HEK293 (cell line): ENCODE measurements around the gene MTMR3.

ENCODE experiments used
- GLI2 ChIP-seq: fragments of 450-650 bp; formaldehyde crosslinking; IDR thresholded peaks from 2 replicates; pipeline ENCODE4; 2017; ENCODE audit warnings: missing biosample characterization, missing genetic modification characterization, low read depth, borderline replicate concordance
- HOXD13 ChIP-seq: sonication (generic); formaldehyde crosslinking; IDR thresholded peaks from 2 replicates; pipeline ENCODE4 v1.8.0; 2022; ENCODE audit warnings: missing genetic modification reagents, borderline replicate concordance
- IKZF3 ChIP-seq: fragments of 450-650 bp; IDR thresholded peaks from 2 replicates; pipeline ENCODE4 v1.5.0; 2018; ENCODE audit warnings: missing biosample characterization, mild to moderate bottlenecking, missing genetic modification characterization, moderate library complexity
- MZF1 ChIP-seq: fragments of 450-650 bp; formaldehyde crosslinking; IDR thresholded peaks from 2 replicates; pipeline ENCODE4 v1.5.1; 2017; ENCODE audit warnings: missing biosample characterization, missing genetic modification characterization, borderline replicate concordance
- TCF7L2 ChIP-seq: IDR thresholded peaks from 2 replicates; pipeline ENCODE4 v1.6.1; 2011; ENCODE audit warnings: low read depth, mild to moderate bottlenecking, inconsistent platforms, low read length, moderate library complexity, borderline replicate concordance
- TRIM28 ChIP-seq: IDR thresholded peaks from 2 replicates; pipeline ENCODE4 v1.6.1; 2011; ENCODE audit warnings: low read length, control low read depth, borderline replicate concordance
- ZBTB17 ChIP-seq: fragments of 450-650 bp; formaldehyde crosslinking; IDR thresholded peaks from 2 replicates; pipeline ENCODE4 v1.5.1; 2016; ENCODE audit warnings: missing biosample characterization, missing genetic modification characterization
- ZFP41 ChIP-seq: fragments of 450-650 bp; formaldehyde crosslinking; IDR thresholded peaks from 2 replicates; pipeline ENCODE4 v1.5.1; 2016; ENCODE audit warnings: missing biosample characterization, missing genetic modification characterization, borderline replicate concordance
- ZFP69B ChIP-seq: fragments of 450-650 bp; formaldehyde crosslinking; IDR thresholded peaks from 2 replicates; pipeline ENCODE4 v1.5.1; 2016; ENCODE audit warnings: missing biosample characterization, missing genetic modification characterization
- ZNF133 ChIP-seq: fragments of 450-650 bp; formaldehyde crosslinking; IDR thresholded peaks from 2 replicates; pipeline ENCODE4 v1.5.1; 2016; ENCODE audit warnings: missing biosample characterization, missing genetic modification characterization
- ZNF16 ChIP-seq: fragments of 450-650 bp; formaldehyde crosslinking; IDR thresholded peaks from 2 replicates; pipeline ENCODE4 v1.5.1; 2016; ENCODE audit warnings: low read depth, missing biosample characterization, missing genetic modification characterization
- ZNF341 ChIP-seq: fragments of 450-650 bp; formaldehyde crosslinking; IDR thresholded peaks from 2 replicates; pipeline ENCODE4; 2016; ENCODE audit warnings: low read depth, missing biosample characterization, missing genetic modification characterization
- ZNF501 ChIP-seq: fragments of 450-650 bp; formaldehyde crosslinking; IDR thresholded peaks from 2 replicates; pipeline ENCODE4 v1.5.1; 2016; ENCODE audit warnings: missing biosample characterization, missing genetic modification characterization
- ZNF549 ChIP-seq: fragments of 450-650 bp; IDR thresholded peaks from 2 replicates; pipeline ENCODE4 v1.5.1; 2018; ENCODE audit warnings: missing biosample characterization, missing genetic modification characterization, mild to moderate bottlenecking, inconsistent platforms, moderate library complexity
- ZNF560 ChIP-seq: fragments of 450-650 bp; formaldehyde crosslinking; IDR thresholded peaks from 2 replicates; pipeline ENCODE4 v1.5.1; 2017; ENCODE audit warnings: missing biosample characterization, missing genetic modification characterization, borderline replicate concordance
- ZNF610 ChIP-seq: fragments of 450-650 bp; formaldehyde crosslinking; IDR thresholded peaks from 2 replicates; pipeline ENCODE4 v1.5.1; 2016; ENCODE audit warnings: missing biosample characterization, missing genetic modification characterization, borderline replicate concordance
- ZNF629 ChIP-seq: fragments of 450-650 bp; formaldehyde crosslinking; IDR thresholded peaks from 2 replicates; pipeline ENCODE4 v1.5.1; 2017; ENCODE audit warnings: missing biosample characterization, missing genetic modification characterization
- TF ChIP-seq, protein P1 (sequence below): fragments of 450-650 bp; formaldehyde crosslinking; IDR thresholded peaks from 2 replicates; pipeline ENCODE4 v1.5.1; 2016; ENCODE audit warnings: missing biosample characterization, missing genetic modification characterization
- TF ChIP-seq, protein P2 (sequence below): fragments of 450-650 bp; formaldehyde crosslinking; IDR thresholded peaks from 2 replicates; pipeline ENCODE4 v1.5.1; 2016; ENCODE audit warnings: missing biosample characterization, missing genetic modification characterization, low read depth
- TF ChIP-seq, protein P3 (sequence below): fragments of 450-650 bp; formaldehyde crosslinking; IDR thresholded peaks from 2 replicates; pipeline ENCODE4 v1.5.1; 2016; ENCODE audit warnings: missing biosample characterization, missing genetic modification characterization
- TF ChIP-seq, protein P4 (sequence below): fragments of 450-650 bp; formaldehyde crosslinking; IDR thresholded peaks from 2 replicates; pipeline ENCODE4 v1.5.1; 2016; ENCODE audit warnings: missing biosample characterization, missing genetic modification characterization
- TF ChIP-seq, protein P5 (sequence below): fragments of 450-650 bp; formaldehyde crosslinking; IDR thresholded peaks from 2 replicates; pipeline ENCODE4 v1.5.0; 2017; ENCODE audit warnings: missing biosample characterization, missing genetic modification characterization, borderline replicate concordance
- TF ChIP-seq, protein P6 (sequence below): fragments of 450-650 bp; formaldehyde crosslinking; IDR thresholded peaks from 2 replicates; pipeline ENCODE4 v1.5.1; 2017; ENCODE audit warnings: missing biosample characterization, missing genetic modification characterization
- TF ChIP-seq, protein P7 (sequence below): fragments of 450-650 bp; formaldehyde crosslinking; IDR thresholded peaks from 2 replicates; pipeline ENCODE4 v1.5.1; 2017; ENCODE audit warnings: missing biosample characterization, missing genetic modification characterization

The MTMR3 gene

DNA sequence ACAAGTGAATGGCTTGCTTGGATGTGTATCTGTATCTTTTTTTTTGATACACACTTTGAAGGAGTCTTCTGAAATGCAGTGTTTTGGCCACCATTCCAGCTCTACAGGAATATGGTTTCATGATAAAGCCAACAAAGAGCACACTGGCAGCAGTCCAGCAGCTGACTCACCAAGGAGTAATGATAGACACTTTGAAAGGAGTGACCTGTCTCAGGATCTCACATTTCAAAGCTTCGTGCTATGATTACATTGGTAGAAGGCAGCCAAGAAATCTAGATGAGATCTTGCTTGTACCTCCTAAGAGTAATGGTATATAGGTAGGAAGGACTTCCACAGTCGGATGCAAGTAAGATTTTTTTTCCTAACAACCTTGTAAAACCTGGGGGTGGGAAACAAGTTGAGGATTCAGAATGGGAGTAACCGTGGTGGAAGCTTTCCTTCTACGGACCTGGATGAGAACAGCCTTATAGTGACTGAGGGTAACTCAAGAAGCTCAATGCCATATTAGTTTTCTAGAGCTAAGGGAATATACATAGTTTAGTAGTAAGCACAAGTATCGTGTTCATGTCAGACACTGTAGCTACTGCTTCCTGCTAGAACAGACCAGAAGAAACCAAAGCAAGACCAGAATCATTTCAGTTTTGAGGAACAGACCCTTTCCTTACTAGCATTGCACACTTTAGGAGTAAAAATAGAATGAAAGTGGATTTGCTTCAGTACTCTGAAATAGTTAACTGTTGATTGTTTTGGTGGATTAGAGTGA lies 25.0 kb downstream of the MTMR3 start (continued):
- TF ChIP-seq, protein P1, sequence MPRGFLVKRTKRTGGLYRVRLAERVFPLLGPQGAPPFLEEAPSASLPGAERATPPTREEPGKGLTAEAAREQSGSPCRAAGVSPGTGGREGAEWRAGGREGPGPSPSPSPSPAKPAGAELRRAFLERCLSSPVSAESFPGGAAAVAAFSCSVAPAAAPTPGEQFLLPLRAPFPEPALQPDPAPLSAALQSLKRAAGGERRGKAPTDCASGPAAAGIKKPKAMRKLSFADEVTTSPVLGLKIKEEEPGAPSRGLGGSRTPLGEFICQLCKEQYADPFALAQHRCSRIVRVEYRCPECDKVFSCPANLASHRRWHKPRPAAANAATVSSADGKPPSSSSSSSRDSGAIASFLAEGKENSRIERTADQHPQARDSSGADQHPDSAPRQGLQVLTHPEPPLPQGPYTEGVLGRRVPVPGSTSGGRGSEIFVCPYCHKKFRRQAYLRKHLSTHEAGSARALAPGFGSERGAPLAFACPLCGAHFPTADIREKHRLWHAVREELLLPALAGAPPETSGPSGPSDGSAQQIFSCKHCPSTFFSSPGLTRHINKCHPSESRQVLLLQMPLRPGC (tag by site-specific recombination): peak; percentile 86
- TF ChIP-seq, protein P2, sequence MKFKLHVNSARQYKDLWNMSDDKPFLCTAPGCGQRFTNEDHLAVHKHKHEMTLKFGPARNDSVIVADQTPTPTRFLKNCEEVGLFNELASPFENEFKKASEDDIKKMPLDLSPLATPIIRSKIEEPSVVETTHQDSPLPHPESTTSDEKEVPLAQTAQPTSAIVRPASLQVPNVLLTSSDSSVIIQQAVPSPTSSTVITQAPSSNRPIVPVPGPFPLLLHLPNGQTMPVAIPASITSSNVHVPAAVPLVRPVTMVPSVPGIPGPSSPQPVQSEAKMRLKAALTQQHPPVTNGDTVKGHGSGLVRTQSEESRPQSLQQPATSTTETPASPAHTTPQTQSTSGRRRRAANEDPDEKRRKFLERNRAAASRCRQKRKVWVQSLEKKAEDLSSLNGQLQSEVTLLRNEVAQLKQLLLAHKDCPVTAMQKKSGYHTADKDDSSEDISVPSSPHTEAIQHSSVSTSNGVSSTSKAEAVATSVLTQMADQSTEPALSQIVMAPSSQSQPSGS (tag by site-specific recombination): no peak
- TF ChIP-seq TRIM28 (peak; percentile 99), HOXD13 (CRISPR knock-in tag) (peak; percentile 76; the same call in 1 of the 2 replicates), MZF1 (peak; percentile 29; the same call in 1 of the 2 replicates), ZFP69B (tag by site-specific recombination) (0 out of 2 replicates have a peak, but pooled peaks have one; percentile 33), ZNF133 (tag by site-specific recombination) (no peak), ZNF629 (tag by site-specific recombination) (peak; percentile 86), ZFP41 (tag by site-specific recombination) (no peak), IKZF3 (peak; percentile 81), GLI2 (tag by site-specific recombination) (no peak), ZNF549 (tag by site-specific recombination) (no peak), ZNF16 (no peak), ZNF501 (no peak), ZNF560 (tag by site-specific recombination) (no peak), ZNF341 (peak; percentile 19; the same call in 1 of the 2 replicates), ZNF610 (0 out of 2 replicates have a peak, but pooled peaks have one; percentile 70), TCF7L2 (peak; percentile 95), ZBTB17 (tag by site-specific recombination) (peak; percentile 89)
- TF ChIP-seq, protein P3, sequence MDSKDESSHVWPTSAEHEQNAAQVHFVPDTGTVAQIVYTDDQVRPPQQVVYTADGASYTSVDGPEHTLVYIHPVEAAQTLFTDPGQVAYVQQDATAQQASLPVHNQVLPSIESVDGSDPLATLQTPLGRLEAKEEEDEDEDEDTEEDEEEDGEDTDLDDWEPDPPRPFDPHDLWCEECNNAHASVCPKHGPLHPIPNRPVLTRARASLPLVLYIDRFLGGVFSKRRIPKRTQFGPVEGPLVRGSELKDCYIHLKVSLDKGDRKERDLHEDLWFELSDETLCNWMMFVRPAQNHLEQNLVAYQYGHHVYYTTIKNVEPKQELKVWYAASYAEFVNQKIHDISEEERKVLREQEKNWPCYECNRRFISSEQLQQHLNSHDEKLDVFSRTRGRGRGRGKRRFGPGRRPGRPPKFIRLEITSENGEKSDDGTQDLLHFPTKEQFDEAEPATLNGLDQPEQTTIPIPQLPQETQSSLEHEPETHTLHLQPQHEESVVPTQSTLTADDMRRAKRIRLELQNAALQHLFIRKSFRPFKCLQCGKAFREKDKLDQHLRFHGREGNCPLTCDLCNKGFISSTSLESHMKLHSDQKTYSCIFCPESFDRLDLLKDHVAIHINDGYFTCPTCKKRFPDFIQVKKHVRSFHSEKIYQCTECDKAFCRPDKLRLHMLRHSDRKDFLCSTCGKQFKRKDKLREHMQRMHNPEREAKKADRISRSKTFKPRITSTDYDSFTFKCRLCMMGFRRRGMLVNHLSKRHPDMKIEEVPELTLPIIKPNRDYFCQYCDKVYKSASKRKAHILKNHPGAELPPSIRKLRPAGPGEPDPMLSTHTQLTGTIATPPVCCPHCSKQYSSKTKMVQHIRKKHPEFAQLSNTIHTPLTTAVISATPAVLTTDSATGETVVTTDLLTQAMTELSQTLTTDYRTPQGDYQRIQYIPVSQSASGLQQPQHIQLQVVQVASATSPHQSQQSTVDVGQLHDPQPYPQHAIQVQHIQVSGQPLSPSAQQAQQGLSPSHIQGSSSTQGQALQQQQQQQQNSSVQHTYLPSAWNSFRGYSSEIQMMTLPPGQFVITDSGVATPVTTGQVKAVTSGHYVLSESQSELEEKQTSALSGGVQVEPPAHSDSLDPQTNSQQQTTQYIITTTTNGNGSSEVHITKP (tag by site-specific recombination): peak; percentile 43
- TF ChIP-seq, protein P4, sequence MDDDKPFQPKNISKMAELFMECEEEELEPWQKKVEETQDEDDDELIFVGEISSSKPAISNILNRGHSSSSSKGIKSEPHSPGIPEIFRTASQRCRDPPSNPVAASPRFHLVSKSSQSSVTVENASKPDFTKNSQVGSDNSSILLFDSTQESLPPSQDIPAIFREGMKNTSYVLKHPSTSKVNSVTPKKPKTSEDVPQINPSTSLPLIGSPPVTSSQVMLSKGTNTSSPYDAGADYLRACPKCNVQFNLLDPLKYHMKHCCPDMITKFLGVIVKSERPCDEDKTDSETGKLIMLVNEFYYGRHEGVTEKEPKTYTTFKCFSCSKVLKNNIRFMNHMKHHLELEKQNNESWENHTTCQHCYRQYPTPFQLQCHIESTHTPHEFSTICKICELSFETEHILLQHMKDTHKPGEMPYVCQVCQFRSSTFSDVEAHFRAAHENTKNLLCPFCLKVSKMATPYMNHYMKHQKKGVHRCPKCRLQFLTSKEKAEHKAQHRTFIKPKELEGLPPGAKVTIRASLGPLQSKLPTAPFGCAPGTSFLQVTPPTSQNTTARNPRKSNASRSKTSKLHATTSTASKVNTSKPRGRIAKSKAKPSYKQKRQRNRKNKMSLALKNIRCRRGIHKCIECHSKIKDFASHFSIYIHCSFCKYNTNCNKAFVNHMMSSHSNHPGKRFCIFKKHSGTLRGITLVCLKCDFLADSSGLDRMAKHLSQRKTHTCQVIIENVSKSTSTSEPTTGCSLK (tag by site-specific recombination): no peak
- TF ChIP-seq, protein P5, sequence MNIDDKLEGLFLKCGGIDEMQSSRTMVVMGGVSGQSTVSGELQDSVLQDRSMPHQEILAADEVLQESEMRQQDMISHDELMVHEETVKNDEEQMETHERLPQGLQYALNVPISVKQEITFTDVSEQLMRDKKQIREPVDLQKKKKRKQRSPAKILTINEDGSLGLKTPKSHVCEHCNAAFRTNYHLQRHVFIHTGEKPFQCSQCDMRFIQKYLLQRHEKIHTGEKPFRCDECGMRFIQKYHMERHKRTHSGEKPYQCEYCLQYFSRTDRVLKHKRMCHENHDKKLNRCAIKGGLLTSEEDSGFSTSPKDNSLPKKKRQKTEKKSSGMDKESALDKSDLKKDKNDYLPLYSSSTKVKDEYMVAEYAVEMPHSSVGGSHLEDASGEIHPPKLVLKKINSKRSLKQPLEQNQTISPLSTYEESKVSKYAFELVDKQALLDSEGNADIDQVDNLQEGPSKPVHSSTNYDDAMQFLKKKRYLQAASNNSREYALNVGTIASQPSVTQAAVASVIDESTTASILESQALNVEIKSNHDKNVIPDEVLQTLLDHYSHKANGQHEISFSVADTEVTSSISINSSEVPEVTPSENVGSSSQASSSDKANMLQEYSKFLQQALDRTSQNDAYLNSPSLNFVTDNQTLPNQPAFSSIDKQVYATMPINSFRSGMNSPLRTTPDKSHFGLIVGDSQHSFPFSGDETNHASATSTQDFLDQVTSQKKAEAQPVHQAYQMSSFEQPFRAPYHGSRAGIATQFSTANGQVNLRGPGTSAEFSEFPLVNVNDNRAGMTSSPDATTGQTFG: no peak
- TF ChIP-seq, protein P6, sequence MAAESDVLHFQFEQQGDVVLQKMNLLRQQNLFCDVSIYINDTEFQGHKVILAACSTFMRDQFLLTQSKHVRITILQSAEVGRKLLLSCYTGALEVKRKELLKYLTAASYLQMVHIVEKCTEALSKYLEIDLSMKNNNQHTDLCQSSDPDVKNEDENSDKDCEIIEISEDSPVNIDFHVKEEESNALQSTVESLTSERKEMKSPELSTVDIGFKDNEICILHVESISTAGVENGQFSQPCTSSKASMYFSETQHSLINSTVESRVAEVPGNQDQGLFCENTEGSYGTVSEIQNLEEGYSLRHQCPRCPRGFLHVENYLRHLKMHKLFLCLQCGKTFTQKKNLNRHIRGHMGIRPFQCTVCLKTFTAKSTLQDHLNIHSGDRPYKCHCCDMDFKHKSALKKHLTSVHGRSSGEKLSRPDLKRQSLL (tag by site-specific recombination): peak; percentile 65
- TF ChIP-seq, protein P7, sequence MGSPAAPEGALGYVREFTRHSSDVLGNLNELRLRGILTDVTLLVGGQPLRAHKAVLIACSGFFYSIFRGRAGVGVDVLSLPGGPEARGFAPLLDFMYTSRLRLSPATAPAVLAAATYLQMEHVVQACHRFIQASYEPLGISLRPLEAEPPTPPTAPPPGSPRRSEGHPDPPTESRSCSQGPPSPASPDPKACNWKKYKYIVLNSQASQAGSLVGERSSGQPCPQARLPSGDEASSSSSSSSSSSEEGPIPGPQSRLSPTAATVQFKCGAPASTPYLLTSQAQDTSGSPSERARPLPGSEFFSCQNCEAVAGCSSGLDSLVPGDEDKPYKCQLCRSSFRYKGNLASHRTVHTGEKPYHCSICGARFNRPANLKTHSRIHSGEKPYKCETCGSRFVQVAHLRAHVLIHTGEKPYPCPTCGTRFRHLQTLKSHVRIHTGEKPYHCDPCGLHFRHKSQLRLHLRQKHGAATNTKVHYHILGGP: no peak
